ENCODE data around the gene CFAP77. TPM values are rescaled to one million over a fixed set of nuclear protein-coding genes. Genes with fewer than 3 reads are reported as not detected.

CFAP77 gene
- polyA plus RNA-seq, 3 donors, result not detected

DNA sequence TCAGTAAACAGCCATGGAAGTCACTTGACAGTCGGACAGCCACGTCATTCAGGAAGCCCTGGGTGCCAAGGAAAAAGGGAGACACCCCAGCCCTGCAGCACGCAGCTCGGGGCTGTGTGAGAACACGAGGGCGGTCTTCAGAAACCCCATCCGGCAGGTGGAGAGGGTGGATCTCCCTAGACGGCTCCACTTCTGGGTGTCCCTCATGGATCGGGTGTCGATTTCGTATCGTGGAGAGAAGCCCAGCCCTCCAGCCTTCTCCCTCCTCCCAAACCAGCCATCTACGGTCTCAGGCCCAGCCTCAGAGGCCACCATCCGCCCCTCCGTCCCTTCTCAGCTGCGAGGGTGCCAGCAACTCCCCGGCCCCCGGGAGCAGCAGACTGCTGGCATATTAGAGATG, 106.9 kb downstream of the CFAP77 start:
- H3K27me3 Mint-ChIP-seq (ENCODE audit: low read depth in 3 of 3), result peaks cover 9 to 16% (median 14%) of the 10 kb centered on the region in 3 donors
- no peak overlapping the region for H3K27ac Mint-ChIP-seq
- no peak overlapping the region for H3K4me3 Mint-ChIP-seq
- H2AFZ ChIP-seq (ENCODE audit: insufficient read depth, low read depth, low read length, poor library complexity, severe bottlenecking), result no peak overlapping the region
- H3K9me3 Mint-ChIP-seq, result peaks cover 0 to 3% (median 0%) of the 10 kb centered on the region in 7 donors
- no peak overlapping the region for H3K27ac ChIP-seq (ENCODE audit: low read depth in 1 of 2, low read length in 2 of 2)
- no peaks in the 10 kb centered on the region for H3K4me1 ChIP-seq (ENCODE audit: control insufficient read depth in 1 of 2, insufficient read depth in 2 of 2, low read length in 2 of 2)
- intact Hi-C loops (cut with micrococcal nuclease), result no loop called here
- no peak overlapping the region for H3K4me2 ChIP-seq (replicated peaks; ENCODE audit: extremely low read depth, low read length, poor library complexity, severe bottlenecking)
- no peaks in the 10 kb centered on the region for H3K4me1 Mint-ChIP-seq
- no peaks in the 10 kb centered on the region for H4K20me1 ChIP-seq (ENCODE audit: insufficient read depth, low read length)
- no peak for DNase-seq
- no peaks in the 10 kb centered on the region for H3K9me3 ChIP-seq (replicated peaks in 1 of 2; ENCODE audit: control insufficient read depth in 1 of 2, insufficient read depth in 1 of 2, low read length in 2 of 2)
- no peak overlapping the region for H3K4me3 ChIP-seq (replicated peaks in 1 of 3; ENCODE audit: low read depth in 2 of 3, low read length in 3 of 3)
- H3K36me3 ChIP-seq (replicated peaks in 1 of 2; ENCODE audit: control insufficient read depth in 1 of 2, insufficient read depth in 2 of 2, low read length in 2 of 2), result no peaks in the 10 kb centered on the region
- H3K36me3 Mint-ChIP-seq, result no peaks in the 10 kb centered on the region
- no peak overlapping the region for H3K9ac ChIP-seq (ENCODE audit: insufficient read depth, low read length, poor library complexity, severe bottlenecking)
- no peaks in the 10 kb centered on the region for H3K79me2 ChIP-seq (ENCODE audit: insufficient read depth, low read length)
- TF ChIP-seq, protein P1, sequence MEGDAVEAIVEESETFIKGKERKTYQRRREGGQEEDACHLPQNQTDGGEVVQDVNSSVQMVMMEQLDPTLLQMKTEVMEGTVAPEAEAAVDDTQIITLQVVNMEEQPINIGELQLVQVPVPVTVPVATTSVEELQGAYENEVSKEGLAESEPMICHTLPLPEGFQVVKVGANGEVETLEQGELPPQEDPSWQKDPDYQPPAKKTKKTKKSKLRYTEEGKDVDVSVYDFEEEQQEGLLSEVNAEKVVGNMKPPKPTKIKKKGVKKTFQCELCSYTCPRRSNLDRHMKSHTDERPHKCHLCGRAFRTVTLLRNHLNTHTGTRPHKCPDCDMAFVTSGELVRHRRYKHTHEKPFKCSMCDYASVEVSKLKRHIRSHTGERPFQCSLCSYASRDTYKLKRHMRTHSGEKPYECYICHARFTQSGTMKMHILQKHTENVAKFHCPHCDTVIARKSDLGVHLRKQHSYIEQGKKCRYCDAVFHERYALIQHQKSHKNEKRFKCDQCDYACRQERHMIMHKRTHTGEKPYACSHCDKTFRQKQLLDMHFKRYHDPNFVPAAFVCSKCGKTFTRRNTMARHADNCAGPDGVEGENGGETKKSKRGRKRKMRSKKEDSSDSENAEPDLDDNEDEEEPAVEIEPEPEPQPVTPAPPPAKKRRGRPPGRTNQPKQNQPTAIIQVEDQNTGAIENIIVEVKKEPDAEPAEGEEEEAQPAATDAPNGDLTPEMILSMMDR (IDR thresholded peaks at IDR 0.05), result no peak
- 19% methylated on average over 2 of the region's 18 CpGs for WGBS (ENCODE audit: insufficient coverage)
- H3K27me3 ChIP-seq (ENCODE audit: control insufficient read depth in 2 of 2, insufficient read depth in 2 of 2, low read length in 2 of 2), result no peaks in the 10 kb centered on the region

DNA sequence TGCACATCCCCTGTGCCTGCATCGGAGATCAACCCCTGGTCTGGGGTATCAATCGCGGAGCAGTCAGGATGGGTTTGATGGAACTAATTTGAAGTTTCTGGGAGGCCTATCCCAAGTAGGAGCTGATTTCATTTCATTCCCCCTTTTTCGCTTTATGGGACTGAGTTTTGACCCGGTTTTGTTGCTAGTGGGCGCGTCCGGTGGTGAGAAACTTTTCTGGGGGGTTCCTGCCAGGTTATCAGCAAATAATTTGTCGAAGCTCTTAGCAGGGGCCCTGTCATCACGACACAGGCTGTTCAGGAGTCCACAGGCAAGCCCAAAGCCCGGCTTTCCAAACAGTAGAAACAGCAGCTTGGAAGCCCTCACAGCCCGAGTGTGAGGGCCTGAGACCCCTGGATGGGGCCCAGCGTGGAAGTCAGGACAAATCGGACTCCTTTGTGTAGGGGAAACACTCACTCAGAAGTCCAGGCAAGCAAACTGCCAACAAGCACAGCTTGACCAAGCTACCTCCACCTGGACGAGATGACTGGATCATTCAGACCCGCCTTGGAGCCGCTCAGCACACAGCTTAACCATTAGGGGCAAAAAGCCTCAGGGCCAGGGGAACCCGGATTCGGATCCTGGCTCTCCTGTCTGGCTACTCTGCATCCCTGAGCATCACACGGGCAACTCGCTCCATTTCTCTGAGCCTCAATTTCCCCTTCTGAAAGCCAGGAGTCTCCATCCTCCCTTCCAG, 108.0 kb downstream of the CFAP77 start:
- Histone ChIP-seq H3K4me2 (replicated peaks; ENCODE audit: extremely low read depth, low read length, poor library complexity, severe bottlenecking) (no peak overlapping the region), H3K4me3 (replicated peaks in 1 of 3; ENCODE audit: low read depth in 2 of 3, low read length in 3 of 3) (no peak overlapping the region), H3K9ac (ENCODE audit: insufficient read depth, low read length, poor library complexity, severe bottlenecking) (no peak overlapping the region), H3K36me3 (replicated peaks in 1 of 2; ENCODE audit: control insufficient read depth in 1 of 2, insufficient read depth in 2 of 2, low read length in 2 of 2) (no peaks in the 10 kb centered on the region), H4K20me1 (ENCODE audit: insufficient read depth, low read length) (no peaks in the 10 kb centered on the region), H3K9me3 (replicated peaks in 1 of 2; ENCODE audit: control insufficient read depth in 1 of 2, insufficient read depth in 1 of 2, low read length in 2 of 2) (no peaks in the 10 kb centered on the region), H3K79me2 (ENCODE audit: insufficient read depth, low read length) (no peaks in the 10 kb centered on the region), H3K4me1 (ENCODE audit: control insufficient read depth in 1 of 2, insufficient read depth in 2 of 2, low read length in 2 of 2) (no peaks in the 10 kb centered on the region), H3K27me3 (ENCODE audit: control insufficient read depth in 2 of 2, insufficient read depth in 2 of 2, low read length in 2 of 2) (no peaks in the 10 kb centered on the region), H2AFZ (ENCODE audit: insufficient read depth, low read depth, low read length, poor library complexity, severe bottlenecking) (no peak overlapping the region), H3K27ac (ENCODE audit: low read depth in 1 of 2, low read length in 2 of 2) (no peak overlapping the region)
- WGBS (ENCODE audit: insufficient coverage), result 90% methylated on average over 16 of the region's 21 CpGs
- no peak for DNase-seq
- Mint-ChIP-seq H3K27ac (no peak overlapping the region), H3K9me3 (peaks cover 0 to 3% (median 0%) of the 10 kb centered on the region in 7 donors), H3K4me1 (no peaks in the 10 kb centered on the region), H3K4me3 (no peak overlapping the region), H3K27me3 (ENCODE audit: low read depth in 3 of 3) (peaks cover 10 to 14% (median 11%) of the 10 kb centered on the region in 3 donors), H3K36me3 (no peaks in the 10 kb centered on the region)
- TF ChIP-seq, protein P1 (IDR thresholded peaks at IDR 0.05), result no peak
- intact Hi-C loops (cut with micrococcal nuclease), result no loop called here
